Liver (tissue), 3 donors: ENCODE results near the gene SKAP2.

Source experiments
- CTCF ChIP-seq: fragments of 150-350 bp; IDR thresholded peaks from 2 replicates; pipeline ENCODE4 v1.5.1; 2017; ENCODE audit warnings: improper control_type of control experiment, low read depth, low read length; ENCODE audit not compliant: missing input control
- RAD21 ChIP-seq, 2 donors: IDR thresholded peaks; 2 replicates each; pipeline ENCODE4 v1.6.1; 2016; ENCODE audit warnings: antibody characterized with exemption in 2 of 2, mild to moderate bottlenecking in 2 of 2
- REST ChIP-seq: IDR thresholded peaks from 2 replicates; pipeline ENCODE4 v1.6.1; 2016; ENCODE audit warnings: antibody characterized with exemption, mild to moderate bottlenecking
- YY1 ChIP-seq: IDR thresholded peaks from 2 replicates; pipeline ENCODE4 v1.6.1; 2016; ENCODE audit warnings: antibody characterized with exemption, mild to moderate bottlenecking
- donor health status: healthy.
- donor health status: healthy.

- TF ChIP-seq YY1 (peak; percentile 32), CTCF (no peak), REST (no peak), RAD21 (IDR thresholded peaks at IDR 0.05) (no peak)
These were observed 677 bp downstream of the SKAP2 start for GRCh38 chr7:26863518-26864308.
